SU-DHL-6 (cell line): ENCODE results near the gene NPAT.

Experiments
- EZH2phosphoT487 ChIP-seq: fragments of 200-600 bp; sonication (generic), shearing (Covaris generic); conservative IDR thresholded peaks from 2 replicates; pipeline ENCODE4 v1.6.1; 2018; ENCODE audit warnings: mild to moderate bottlenecking, antibody characterized with exemption, low read length, moderate library complexity, mixed read lengths
- TF ChIP-seq, protein P1 (sequence below): fragments of 200-600 bp; sonication (generic); IDR thresholded peaks from one replicate; pipeline ENCODE4 v1.5.1; 2017; ENCODE audit warnings: antibody characterized with exemption, mild to moderate bottlenecking, low read length, moderate library complexity; ENCODE audit not compliant: insufficient read depth, poor library complexity, severe bottlenecking

DNA sequence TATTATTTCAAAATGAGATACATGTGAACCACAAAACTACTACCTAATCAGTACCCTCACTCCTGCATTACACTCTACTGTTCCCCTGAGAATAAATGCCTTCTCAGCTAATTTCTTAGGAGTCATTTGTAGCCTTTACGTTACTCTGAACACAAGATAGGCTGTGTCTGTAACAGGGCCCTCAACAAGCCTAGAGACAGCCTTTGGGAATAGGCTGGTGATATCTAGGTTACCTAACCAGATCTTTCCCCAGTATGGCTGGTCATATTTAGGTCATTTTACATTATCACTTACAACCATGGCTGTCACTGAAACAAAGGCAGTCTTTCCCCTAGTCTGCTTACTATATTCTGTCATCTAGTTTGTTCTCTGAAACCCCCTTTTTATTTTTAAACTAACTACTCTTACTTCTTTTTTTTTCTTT is 14.6 kb upstream of the NPAT start:
- TF ChIP-seq, protein P1, sequence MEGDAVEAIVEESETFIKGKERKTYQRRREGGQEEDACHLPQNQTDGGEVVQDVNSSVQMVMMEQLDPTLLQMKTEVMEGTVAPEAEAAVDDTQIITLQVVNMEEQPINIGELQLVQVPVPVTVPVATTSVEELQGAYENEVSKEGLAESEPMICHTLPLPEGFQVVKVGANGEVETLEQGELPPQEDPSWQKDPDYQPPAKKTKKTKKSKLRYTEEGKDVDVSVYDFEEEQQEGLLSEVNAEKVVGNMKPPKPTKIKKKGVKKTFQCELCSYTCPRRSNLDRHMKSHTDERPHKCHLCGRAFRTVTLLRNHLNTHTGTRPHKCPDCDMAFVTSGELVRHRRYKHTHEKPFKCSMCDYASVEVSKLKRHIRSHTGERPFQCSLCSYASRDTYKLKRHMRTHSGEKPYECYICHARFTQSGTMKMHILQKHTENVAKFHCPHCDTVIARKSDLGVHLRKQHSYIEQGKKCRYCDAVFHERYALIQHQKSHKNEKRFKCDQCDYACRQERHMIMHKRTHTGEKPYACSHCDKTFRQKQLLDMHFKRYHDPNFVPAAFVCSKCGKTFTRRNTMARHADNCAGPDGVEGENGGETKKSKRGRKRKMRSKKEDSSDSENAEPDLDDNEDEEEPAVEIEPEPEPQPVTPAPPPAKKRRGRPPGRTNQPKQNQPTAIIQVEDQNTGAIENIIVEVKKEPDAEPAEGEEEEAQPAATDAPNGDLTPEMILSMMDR, result no peak
- no peak for TF ChIP-seq EZH2phosphoT487
